Left lung (tissue), 10 donors: ENCODE results near the gene LARGE1. TPM values are rescaled to one million over a fixed set of nuclear protein-coding genes. Genes with fewer than 3 reads are reported as not detected.
A peak's percentile ranks its signal among the peaks of the same experiment; 100 is the strongest.

Experiments
- ATAC-seq: fragments of 200-7000 bp; cut with Tn5 transposase; one replicate; pipeline ENCODE4 v1.9.1; 2020; ENCODE audit warnings: moderate library complexity
- DNase-seq, 4 donors: peaks; one replicate each; pipeline ENCODE4 v3.0.0-alpha.2; 2013 to 2020
- H3K27ac ChIP-seq, 2 donors: fragments of 200-600 bp; sonication (generic) in 1 of 2; one replicate each; pipeline versions ENCODE4 v1.5.0 to v1.8.0; 2020 to 2021
- H3K27me3 ChIP-seq, 2 donors: fragments of 200-600 bp; sonication (generic) in 1 of 2; one replicate each; pipeline versions ENCODE4 v1.5.0 to v1.8.0; 2020 to 2021
- H3K36me3 ChIP-seq, 2 donors: fragments of 200-600 bp; sonication (generic) in 1 of 2; one replicate each; pipeline versions ENCODE4 v1.5.0 to v1.8.0; 2020 to 2021
- H3K4me1 ChIP-seq, 2 donors: fragments of 200-600 bp; one replicate each; pipeline ENCODE4 v1.8.0; 2021
- H3K4me3 ChIP-seq, 2 donors: fragments of 200-600 bp; sonication (generic) in 1 of 2; one replicate each; pipeline versions ENCODE4 v1.5.0 to v1.8.0; 2020 to 2021; ENCODE audit warnings: mild to moderate bottlenecking in 1 of 2
- H3K9me3 ChIP-seq, 2 donors: fragments of 200-600 bp; sonication (generic) in 1 of 2; one replicate each; pipeline versions ENCODE4 v1.5.0 to v1.8.0; 2020 to 2021
- intact Hi-C, 2 donors: fragments of 100-400 bp; cut with DNase I; formaldehyde crosslinking; loops; one replicate each; pipeline versions ENCODE4 v1.11.2 to v1.14.2; 2022
- polyA plus RNA-seq, 6 donors: library from polyadenylated mRNA; unstranded; fragments of 120-200 nt; gene quantifications; one replicate each; pipeline ENCODE4 v1.2.1, GENCODE V29; 2013; ENCODE audit not compliant: insufficient read length in 6 of 6
- total RNA-seq, 2 donors: library from RNA; stranded (reverse); fragmentation: NEBNext Ultra II Directional; extraction: Animal tissue kit (Norgen Biotek cat#: 25700); gene quantifications; one replicate each; pipeline ENCODE4 v1.2.1, GENCODE V29; 2021
- TF ChIP-seq, protein P1 (sequence below), 2 donors: fragments of 200-600 bp; sonication (generic) in 1 of 2; IDR thresholded peaks; one replicate each; pipeline versions ENCODE4 v1.5.0 to v1.8.0; 2021; ENCODE audit warnings: antibody characterized with exemption in 2 of 2
- donor health status: DM: no; HTN: yes; CAD: no.
- donor health status: DM: no; HTN: no; CAD: no.

The LARGE1 gene
- total and polyA plus RNA-seq, 8 donors: 22.4 to 36.1 (median 33.2) TPM

DNA sequence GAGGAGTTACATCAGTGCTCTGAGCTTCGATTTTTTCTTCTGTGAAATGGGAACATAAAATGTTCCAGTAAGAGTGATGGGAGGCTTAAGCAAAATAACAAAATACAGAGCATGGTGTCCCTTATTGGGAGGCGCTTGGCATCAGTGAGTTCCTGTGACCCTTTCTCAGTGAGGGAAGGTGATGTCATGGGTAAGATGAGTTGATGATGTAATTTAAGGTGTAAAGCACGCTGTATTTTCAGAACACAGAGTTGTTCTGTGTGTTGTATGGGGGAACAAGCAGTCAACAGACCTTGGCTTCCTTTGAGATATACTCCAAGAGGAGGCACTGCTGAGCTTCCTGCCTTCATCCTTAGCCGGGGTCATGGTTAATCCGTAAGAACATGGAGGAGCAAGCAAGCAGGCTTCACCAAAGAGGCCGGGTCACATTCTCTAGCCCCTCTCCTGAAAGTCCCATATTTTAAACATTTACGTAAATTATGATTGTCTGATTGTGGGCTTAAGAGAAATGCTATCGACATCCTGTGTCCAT lies 266.7 kb downstream of the LARGE1 start:
- peaks cover 0 to 4% of the 10 kb centered on the region in 2 donors for H3K36me3 ChIP-seq
- H3K4me3 ChIP-seq: no peak overlapping the region
- intact Hi-C loops: no loop called here
- H3K27ac ChIP-seq: no peak overlapping the region
- TF ChIP-seq, protein P1, sequence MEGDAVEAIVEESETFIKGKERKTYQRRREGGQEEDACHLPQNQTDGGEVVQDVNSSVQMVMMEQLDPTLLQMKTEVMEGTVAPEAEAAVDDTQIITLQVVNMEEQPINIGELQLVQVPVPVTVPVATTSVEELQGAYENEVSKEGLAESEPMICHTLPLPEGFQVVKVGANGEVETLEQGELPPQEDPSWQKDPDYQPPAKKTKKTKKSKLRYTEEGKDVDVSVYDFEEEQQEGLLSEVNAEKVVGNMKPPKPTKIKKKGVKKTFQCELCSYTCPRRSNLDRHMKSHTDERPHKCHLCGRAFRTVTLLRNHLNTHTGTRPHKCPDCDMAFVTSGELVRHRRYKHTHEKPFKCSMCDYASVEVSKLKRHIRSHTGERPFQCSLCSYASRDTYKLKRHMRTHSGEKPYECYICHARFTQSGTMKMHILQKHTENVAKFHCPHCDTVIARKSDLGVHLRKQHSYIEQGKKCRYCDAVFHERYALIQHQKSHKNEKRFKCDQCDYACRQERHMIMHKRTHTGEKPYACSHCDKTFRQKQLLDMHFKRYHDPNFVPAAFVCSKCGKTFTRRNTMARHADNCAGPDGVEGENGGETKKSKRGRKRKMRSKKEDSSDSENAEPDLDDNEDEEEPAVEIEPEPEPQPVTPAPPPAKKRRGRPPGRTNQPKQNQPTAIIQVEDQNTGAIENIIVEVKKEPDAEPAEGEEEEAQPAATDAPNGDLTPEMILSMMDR (IDR thresholded peaks at IDR 0.05): no peak
- DNase-seq (no peak), ATAC-seq (no peak)
- H3K27me3 ChIP-seq: no peaks in the 10 kb centered on the region
- H3K9me3 ChIP-seq: peaks cover 0 to 17% of the 10 kb centered on the region in 2 donors
- no peaks in the 10 kb centered on the region for H3K4me1 ChIP-seq

DNA sequence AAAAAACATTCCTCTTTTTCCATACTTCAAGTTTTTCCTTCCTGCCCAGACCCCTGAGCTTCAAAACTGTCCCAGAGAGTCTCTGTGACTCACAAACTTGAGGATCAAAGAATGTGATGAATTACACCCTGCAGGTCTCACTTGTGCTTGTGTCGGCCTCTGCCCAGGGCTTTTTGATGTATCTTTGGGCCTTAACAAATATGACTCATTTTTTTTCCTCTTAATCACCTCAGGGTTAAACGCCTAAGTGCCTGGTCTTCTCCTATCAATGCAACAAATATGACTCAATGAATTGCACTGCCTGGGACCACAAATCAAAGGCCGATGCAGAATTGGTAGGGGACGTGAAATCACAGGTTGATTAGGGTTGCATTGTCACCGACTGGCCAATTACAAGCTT lies 267.7 kb downstream of the LARGE1 start:
- peaks cover 0 to 20% of the 10 kb centered on the region in 2 donors for H3K9me3 ChIP-seq
- ATAC-seq (no peak), DNase-seq (no peak)
- TF ChIP-seq, protein P1 (IDR thresholded peaks at IDR 0.05): no peak
- no peaks in the 10 kb centered on the region for H3K4me1 ChIP-seq
- intact Hi-C loops: no loop called here
- H3K4me3 ChIP-seq: no peak overlapping the region
- H3K27ac ChIP-seq: no peak overlapping the region
- H3K36me3 ChIP-seq: peaks cover 0 to 4% of the 10 kb centered on the region in 2 donors
- H3K27me3 ChIP-seq: no peaks in the 10 kb centered on the region

DNA sequence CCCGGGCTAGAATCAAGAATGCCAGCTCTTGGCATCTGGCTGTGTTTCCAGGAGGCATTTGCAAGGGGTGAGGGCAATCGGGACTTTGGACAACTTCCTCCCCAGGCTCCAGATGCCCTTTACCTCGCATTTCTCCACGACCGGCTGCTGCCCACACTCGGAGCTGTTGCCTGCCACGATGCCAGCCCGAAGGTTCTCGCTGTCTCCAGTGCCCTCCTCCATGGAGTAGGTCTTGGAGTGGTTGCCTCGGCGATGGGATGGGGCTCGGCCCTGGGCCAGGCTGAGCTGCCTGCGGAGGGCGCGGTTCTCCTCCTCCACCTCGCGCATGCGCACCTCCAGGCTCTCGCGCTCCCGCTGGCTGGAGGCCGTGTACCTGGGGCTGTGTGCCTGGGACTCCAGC lies 270.0 kb downstream of the LARGE1 start:
- ATAC-seq (no peak), DNase-seq (peak in 1 of 4 donors; percentile 76)
- H3K27me3 ChIP-seq: no peaks in the 10 kb centered on the region
- peaks cover 0 to 4% of the 10 kb centered on the region in 2 donors for H3K36me3 ChIP-seq
- no peak overlapping the region for H3K27ac ChIP-seq
- no peak overlapping the region for H3K4me3 ChIP-seq
- H3K4me1 ChIP-seq: no peaks in the 10 kb centered on the region
- TF ChIP-seq, protein P1 (IDR thresholded peaks at IDR 0.05): no peak
- H3K9me3 ChIP-seq: peaks cover 0 to 27% of the 10 kb centered on the region in 2 donors
- intact Hi-C loops: no loop called here

DNA sequence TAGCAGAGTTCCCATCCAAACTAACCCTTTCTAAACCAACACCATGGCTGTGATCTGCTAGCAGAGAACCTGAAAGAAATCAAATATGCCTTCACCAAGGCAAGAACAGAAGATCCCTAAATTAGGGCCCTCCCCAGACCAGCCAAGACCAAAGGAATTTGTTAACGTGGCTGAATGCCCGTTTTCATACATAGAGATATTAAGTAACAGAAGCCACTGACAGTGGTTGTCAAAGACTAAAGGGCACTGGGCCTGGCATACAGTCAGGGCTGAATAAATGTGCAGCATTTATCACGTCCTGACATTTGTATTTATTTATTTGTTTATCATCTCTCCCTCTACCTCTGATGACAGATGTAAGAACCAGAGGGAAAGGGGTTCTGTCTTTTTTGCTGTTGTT lies 271.8 kb downstream of the LARGE1 start:
- Histone ChIP-seq H3K27me3 (no peaks in the 10 kb centered on the region), H3K27ac (no peak overlapping the region), H3K36me3 (peaks cover 0 to 4% of the 10 kb centered on the region in 2 donors), H3K4me3 (no peak overlapping the region), H3K4me1 (no peaks in the 10 kb centered on the region), H3K9me3 (peaks cover 0 to 35% of the 10 kb centered on the region in 2 donors)
- intact Hi-C loops: no loop called here
- no peak for DNase-seq
- TF ChIP-seq, protein P1 (IDR thresholded peaks at IDR 0.05): no peak
- no peak for ATAC-seq

DNA sequence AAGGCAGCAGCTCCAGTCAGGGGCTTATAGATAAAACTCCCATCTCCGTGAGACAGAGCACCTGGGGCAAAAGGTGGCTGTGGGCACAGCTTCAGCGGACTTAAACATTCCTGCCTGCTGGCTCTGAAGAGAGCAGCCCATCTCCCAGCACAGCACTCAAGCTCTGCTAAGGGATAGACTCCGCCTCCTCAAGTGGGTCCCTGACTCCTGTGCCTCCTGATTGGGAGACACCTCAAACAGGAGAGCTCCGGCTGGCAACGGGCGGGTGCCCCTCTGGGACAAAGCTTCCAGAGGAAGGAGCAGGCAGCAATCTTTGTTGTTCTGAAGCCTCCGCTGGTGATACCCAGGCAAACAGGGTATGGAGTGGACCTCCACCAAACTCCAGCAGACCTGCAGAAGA lies 279.4 kb downstream of the LARGE1 start:
- TF ChIP-seq, protein P1 (IDR thresholded peaks at IDR 0.05): no peak
- H3K27ac ChIP-seq: no peak overlapping the region
- no peak for ATAC-seq
- DNase-seq: no peak
- no peak overlapping the region for H3K4me3 ChIP-seq
- no peaks in the 10 kb centered on the region for H3K27me3 ChIP-seq
- no peaks in the 10 kb centered on the region for H3K4me1 ChIP-seq
- intact Hi-C loops: no loop called here
- no peaks in the 10 kb centered on the region for H3K36me3 ChIP-seq
- peaks cover 0 to 34% of the 10 kb centered on the region in 2 donors for H3K9me3 ChIP-seq
